HG03039 (cell line): ENCODE measurements around the gene A1BG.
"Not testable (repeated sequence)": the region's sequence is repeated elsewhere in the genome, so short reads cannot be mapped to it uniquely, and the experiment has no call there.

ENCODE experiments used
- ATAC-seq: cut with Tn5 transposase; IDR thresholded peaks from one replicate; pipeline ENCODE4 v1.9.1; 2021; ENCODE audit warnings: mild to moderate bottlenecking, moderate library complexity; ENCODE audit not compliant: unreplicated experiment

The A1BG gene

DNA sequence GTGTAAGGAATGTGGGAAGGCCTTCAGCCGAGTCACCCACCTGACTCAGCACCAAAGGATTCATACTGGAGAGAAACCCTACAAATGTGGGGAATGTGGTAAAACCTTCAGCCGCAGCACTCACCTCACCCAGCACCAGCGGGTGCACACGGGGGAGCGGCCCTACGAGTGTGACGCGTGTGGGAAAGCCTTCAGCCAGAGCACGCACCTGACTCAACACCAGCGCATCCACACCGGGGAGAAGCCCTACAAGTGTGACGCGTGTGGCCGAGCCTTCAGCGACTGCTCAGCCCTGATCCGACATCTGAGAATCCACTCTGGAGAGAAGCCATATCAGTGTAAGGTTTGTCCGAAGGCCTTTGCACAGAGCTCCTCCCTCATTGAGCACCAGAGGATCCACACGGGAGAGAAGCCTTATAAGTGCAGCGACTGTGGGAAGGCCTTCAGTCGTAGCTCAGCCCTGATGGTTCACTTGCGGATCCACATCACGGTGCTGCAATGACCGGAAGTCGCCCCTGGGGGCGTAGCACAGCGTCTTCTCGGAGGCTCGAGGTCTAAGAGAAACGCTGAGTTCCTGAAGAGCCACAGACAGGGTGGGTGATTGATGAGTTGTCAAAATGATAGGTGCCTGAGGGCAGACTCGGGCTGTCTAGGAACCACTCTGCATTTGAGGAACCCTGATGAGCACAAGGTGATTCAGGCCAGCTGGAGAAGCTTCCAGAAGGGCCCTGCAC is 14.3 kb downstream of the A1BG start:
- ATAC-seq: no peak

DNA sequence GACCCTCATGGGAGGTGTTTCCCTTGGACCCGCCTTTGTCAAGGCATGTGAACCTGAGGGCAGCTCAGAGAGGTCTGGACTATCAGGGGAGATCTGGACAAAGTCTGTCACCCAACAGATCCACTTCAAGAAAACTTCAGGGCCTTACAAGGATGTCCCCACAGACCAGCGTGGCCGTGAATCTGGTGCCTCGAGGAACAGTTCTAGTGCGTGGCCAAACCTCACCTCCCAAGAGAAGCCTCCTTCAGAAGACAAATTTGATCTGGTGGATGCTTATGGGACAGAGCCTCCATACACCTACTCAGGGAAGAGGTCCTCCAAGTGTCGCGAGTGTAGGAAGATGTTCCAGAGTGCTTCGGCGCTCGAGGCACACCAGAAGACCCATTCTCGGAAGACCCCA is 15.0 kb downstream of the A1BG start:
- ATAC-seq: no peak

DNA sequence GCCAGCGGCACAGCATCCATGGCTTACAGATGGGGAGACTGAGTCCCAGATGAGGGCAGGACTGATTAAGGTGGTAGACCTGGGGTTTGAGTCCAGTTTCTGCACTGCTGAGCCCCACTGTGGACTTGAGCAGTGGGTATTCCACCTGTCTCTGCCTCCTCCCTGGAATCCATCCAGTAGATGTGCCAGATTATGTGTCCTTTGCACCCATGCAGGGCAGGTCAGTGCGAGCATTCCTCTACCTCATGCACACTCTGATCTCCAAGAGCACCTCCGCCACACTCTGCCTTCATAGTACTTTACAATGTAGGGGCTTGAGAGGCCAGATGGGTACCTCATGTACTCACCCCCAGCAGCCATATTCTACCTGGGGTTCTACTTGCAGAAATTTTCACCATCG is 16.5 kb downstream of the A1BG start:
- no peak for ATAC-seq

DNA sequence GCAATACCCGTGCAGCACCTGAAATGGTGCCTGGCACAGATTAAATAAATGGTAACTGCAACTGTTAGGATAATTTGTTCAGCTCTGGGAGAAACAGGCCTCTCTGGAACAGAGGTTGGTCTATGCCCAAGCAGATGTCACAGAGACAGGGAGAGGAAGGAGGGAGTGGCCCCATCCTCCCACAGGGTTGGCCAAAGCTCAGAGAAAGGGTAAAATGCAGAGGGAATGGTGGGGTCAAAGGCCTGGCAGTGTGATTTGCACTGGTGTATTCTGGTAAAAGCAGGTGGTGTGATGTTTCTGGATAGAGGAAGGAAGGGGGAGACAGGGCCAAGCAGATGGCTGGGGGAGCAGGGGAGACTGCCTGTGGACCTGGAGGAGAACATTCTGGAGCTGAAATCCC is 17.1 kb downstream of the A1BG start:
- ATAC-seq: no peak

DNA sequence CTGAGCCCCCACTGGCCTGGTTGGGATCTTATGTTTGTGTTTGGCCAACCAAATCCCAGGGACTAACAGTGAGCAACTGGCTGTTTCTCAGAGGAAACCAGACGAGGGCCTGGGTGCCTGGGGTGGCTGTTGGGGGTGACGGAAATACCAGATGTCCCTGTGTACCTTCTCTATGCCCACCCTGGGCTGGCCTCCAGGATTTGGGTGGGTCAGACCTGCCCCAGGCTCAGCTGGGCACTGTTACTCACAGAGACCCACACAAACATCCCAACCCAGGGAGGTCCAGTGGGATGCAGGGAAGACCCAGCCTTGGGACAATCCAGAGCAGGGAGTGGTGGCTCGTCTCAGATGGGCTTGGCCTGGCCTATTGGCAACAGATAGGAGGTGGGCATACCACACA is 17.7 kb downstream of the A1BG start:
- ATAC-seq: no peak

DNA sequence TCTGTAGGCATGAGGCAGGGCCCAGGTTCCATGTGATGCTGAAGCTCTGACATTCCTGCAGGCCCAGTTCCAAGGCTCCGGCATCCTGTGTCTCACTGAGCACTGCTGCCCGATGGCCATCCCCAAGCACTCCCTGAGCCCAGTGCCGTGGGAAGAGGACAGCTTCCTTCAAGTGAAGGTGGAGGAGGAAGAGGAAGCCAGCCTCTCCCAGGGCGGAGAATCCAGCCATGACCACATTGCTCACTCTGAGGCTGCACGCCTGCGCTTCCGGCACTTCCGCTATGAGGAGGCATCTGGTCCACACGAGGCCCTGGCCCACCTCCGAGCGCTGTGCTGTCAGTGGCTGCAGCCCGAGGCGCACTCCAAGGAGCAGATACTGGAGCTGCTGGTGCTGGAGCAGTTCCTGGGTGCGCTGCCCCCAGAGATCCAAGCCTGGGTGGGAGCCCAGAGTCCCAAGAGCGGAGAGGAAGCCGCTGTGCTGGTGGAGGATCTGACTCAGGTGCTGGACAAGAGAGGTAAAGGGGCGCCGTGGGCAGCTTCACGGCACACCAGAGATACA is 18.5 kb downstream of the A1BG start:
- ATAC-seq: no peak

DNA sequence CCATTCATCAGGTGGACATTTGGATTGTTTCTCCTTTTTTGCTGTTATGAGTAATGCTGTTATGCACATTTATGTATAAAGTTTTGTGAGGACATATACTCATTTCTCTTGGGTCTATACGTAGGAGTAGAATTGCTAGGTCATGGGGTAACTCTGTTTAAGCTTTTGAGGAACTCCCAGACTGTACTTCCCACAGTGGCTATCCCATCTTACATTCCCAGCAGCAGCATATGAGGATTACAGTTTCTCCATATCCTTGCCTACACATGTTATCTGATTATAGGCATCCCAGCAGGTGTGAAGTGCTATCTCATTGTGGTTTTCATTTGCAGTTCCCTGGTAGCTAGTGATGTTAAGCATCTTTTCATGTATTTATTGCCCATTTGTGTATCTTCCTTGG is 20.6 kb downstream of the A1BG start:
- no peak for ATAC-seq

DNA sequence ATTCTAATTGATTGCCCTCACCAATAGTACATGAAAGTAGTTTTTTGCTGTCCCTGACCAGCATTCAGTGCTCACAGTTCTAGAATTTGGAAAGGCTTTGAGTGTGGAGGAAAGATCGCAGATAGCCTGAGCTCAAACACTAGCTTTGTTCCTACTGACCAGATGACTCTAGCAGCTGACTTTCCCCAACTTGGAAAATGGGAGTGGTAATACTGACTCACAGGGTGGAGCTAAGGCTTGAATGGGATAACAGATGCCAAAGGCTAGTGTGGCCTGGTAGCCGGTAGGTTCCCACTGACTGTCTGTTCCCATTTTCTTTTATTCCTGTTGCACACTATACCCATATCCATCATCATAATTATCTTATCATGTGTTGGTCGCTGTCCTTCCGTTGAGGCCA is 22.8 kb downstream of the A1BG start:
- no peak for ATAC-seq

DNA sequence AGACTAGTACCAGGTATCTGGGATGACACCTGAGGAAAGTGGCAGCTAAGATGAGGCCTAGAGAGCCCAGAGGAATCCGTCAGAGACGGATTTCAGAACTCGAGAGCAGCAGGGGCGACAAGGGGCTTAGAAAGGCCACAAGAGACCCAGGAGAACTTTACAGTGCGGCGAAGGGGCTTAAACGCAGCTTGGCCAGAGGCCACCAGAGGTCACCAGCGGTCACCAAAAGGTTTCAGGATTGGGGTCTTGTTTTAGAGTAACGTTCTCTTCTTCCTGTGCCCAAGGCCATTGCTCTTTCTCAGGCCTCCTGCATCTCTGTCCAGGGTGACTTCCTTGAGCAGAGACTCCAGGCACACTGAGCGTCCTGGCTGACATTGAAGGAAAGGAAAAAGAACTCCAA is 24.3 kb downstream of the A1BG start:
- ATAC-seq: no peak

DNA sequence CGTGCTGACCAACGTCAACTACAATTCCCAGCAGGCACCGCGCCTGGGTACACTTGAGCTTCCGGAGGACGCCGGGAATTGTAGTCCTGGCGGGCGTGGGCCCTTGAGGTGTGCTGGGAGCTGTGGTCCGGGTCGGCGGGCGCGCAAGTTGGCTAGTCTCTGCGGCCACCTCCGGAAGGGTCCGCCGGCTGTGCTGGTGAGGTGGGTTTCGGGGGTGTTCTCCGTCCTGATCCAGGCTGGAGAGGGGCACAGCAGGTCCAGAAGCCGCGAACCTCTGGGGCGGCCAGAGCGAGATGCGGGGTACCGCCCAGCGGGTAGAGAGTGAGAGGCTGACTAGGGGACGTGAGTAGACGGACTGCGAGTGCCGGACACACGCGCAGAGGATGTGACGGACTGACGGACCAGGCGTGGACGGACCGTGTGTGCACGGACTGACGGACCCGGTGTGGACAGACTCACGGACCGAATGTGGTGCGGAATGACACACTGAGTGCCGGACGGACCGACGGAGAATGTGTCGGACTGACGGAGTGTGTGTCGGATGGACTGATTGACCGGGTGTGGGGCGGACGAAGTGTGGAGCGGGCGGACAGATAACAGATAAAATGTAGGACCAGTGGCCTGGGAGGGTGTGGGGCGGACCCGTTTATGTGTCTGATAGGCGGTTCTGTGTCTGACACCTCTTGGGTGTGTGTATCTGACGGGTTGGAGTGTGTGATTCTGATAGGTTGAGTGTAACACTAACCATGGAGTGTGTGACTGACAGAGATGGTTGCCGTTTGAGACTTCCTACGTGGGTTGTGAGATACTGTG is 26.2 kb downstream of the A1BG start, which contains the start of gene ZSCAN22:
ZSCAN22 (plus strand) TSS at position 81 of the 813 bp plus-strand sequence. CDS start 7,809 bp downstream, outside the sequence.
- peak; percentile 88 for ATAC-seq

DNA sequence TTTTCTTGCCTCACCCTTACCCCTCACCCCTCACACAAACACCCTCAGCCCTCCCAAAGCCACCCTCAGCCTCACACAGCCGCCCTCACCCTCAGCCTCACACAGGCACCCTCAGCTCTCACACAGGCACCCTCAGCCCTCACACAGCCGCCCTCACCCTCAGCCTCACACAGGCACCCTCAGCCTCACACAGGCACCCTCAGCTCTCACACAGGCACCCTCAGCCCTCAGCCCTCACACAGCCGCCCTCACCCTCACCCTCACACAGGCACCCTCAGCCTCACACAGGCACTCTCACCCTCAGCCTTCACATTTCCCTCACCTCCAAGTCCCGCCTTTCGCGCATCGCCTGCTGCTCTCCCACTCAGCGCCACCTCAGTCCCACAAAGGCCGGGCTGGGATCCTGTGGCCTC is 26.8 kb downstream of the A1BG start:
- no peak for ATAC-seq

DNA sequence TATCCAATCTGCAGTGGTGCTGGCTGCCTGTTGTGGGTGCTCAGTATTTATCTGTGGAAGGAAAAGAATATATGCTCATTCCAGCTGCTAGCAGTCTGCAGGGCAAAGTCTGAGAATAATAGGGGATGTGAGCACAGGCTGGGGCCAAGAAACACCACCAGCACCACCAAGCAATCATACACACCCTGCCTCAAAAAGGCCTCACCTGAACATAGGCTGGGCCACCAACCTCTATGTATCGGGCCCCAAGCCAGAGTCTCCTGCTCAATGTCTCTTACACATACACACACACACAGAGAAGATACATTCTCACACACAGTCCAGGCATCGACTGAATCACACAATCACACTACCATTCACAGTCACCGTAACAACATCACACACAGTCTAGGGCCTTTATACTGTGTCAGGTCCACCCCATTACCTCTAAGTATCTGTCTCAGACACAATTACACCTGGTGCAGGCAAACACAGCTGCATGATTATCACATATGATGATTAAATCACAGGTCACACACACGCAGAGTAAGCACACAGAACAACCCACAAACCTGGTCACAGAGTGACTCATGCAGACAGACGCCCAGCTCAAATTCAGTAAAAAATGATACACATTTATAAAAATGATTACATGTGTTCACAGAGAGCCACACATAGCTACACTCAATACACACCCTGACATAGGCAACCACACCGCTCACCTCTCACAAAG is 27.8 kb downstream of the A1BG start:
- ATAC-seq: no peak

DNA sequence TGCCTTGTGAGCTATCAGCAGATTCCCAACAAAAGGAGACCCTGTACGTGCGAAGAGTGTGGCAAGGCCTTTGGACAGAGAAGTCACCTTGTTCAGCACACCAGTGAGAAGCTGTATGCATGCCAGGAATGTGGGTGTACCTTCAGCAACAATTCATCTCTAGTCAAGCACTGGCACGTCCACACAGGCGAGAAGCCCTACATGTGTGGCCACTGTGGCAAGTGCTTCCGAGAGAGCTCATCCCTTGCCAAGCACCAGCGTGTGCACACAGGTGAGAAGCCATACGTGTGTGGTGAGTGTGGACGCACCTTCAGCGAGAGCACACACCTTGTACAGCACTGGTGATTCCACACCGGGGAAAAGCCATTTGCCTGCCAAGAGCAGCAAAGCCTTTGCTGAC is 34.1 kb downstream of the A1BG start:
- ATAC-seq: no peak

DNA sequence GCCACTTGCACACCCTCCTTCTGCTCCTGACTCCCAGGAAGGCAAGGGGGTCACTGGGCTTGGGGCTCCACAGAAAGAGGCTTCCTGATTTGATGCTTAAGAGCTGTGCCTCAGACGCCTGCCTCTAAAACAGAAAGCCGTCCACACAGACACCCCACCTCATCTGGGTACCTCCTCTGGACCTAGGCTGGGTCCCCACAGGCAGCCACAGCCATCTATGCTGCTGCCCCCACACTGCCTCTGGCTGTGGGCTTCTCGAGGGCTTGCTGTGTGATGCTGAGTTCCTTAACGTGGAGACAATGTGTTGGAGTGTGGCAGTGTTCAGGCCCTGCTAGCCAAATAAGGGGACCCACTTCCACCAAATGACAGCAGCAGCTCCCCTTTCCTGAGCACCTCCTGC is 35.0 kb downstream of the A1BG start:
- no peak for ATAC-seq

DNA sequence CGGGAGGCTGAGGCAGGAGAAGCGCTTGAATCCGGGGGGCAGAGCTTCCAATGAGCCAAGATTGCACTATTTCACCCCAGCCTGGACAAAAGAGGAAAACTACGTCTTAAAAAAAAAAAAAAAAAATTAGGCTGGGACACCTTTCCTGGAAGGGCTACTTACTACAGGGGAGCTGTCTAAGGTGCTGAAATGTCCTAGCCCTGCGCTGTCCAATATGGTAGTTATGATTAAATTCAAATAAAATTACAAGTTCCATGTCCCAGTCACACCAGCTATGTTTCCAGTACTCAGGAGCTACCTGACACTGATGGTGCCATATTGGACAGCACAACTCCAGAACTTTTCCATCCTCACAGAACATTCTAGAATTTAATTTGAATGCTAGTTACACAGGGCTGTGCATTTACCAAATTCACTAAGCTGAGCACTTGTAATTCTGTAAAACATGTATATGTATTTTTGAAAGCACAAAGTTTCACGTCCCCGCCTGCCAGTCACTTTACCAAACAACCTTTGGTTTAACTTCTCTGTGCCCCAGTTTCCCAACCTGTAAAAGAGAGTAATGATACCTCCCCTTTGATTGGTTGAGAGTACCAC is 35.7 kb downstream of the A1BG start:
- ATAC-seq: no peak

DNA sequence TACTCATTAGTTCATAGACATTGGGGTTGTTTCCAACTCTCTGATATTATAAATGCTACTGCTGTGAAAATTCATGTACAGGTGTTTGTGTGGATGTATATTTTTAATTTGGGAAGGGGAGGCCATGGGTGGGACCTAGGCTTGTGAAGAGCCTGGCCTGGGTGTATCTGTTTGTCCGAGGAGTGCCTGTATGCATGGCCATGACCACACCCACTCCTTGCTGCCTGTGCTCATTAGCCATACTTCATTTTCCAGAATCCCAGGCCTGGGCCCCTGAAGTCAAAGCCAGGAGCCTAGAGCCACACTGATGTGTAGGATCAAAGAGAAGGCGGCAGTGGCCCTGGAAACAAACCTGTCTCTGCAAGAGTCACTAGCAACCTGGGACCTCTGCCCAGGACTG is 37.7 kb downstream of the A1BG start:
- ATAC-seq: no peak

DNA sequence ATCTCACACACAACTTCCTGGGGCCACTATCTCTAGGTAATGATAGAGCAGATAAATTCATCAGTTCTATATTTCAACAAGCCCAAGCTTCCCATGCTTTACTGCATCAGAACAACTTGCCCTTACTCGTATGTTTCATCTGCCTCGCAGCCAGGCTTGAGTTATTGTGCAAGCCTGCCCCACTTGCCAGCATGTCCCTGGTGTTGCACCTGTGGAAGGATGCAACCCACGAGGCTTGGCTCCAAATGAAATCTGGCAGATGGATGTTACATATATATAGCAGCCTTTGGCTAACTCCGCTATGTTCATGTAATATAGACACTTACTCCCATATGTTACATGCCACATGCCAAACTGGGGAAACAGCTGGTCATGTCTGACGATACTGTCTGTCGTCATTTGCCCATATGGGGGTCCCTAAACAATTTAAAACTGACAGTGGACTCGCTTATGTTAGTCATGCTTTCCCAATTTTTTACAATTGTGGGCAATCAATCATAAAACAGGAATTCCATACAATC is 41.9 kb downstream of the A1BG start:
- no peak for ATAC-seq

DNA sequence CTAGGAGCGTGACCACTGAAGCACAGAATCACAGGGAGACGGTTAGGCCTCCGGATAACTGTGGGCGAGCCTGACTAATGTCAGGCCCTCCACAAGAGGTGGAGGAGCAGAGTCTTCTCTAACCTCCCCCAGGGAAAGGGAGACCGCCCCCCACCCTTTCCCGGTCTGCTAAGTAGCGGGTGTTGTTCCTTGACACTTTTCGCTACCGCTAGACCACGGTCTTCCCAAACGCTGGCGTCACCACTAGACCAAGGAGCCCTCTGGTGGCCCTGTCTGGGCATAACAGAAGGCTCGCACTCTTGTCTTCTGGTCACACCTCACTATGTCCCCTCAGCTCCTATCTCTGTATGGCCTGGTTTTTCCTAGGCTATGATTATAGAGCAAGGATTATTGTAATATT is 42.6 kb downstream of the A1BG start:
- not testable (repeated sequence) for ATAC-seq

DNA sequence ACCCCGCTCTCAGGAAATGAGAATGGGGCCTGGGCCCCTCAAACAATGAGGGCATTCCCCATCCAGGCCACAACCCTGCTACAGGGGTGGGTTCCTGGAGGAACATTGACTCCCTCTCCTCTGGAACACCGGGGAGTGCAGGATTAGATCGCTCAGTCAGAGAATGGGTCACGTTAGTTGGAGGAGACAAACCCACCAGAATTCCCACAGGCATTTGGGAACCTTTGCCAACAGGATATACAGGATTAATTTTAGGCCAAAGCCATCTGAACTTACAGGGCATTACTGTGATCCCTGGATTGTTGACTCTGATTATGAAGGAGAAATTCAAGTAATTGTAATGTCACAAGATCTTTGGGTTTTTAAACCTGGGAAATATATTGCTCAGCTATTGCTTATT is 45.6 kb downstream of the A1BG start:
- no peak for ATAC-seq

DNA sequence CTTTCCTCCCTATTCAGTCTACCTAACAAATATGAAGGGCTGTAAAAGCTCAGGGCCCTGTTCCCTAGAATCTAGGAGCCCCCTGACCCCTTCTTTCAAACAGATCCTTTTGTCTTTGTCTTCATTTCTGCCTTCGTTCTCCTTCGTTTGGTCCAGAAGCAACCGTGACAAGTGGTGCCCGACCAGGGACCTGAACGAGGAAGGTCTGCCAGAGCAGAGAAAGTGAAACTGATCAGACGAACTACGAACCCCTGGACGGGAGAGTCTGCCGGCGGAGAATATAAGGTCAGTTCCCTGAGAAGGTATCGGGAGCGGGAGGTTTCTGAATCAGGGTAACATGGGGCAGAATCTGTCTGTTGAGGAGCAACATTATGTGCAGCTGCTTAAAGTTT is 47.4 kb downstream of the A1BG start:
- ATAC-seq: no peak
